Mesendoderm (in vitro differentiated cells): ENCODE data around the gene TBC1D17.

Experiments
- DNase-seq: peaks from one replicate; pipeline ENCODE4 v3.0.0; 2013
- H2AK5ac ChIP-seq: 2 replicates; pipeline ENCODE4 v1.6.1; 2013; ENCODE audit warnings: low read length, inconsistent platforms
- H2BK120ac ChIP-seq: 2 replicates; pipeline ENCODE4 v1.6.1; 2013; ENCODE audit warnings: low read depth, mild to moderate bottlenecking, low read length, moderate library complexity, mixed read lengths
- H2BK15ac ChIP-seq: replicated peaks from 2 replicates; pipeline ENCODE4 v1.6.1; 2013; ENCODE audit warnings: low read depth, mild to moderate bottlenecking, moderate library complexity
- H2BK5ac ChIP-seq: 2 replicates; pipeline ENCODE4 v1.6.1; 2013; ENCODE audit warnings: low read length, inconsistent platforms
- H3K18ac ChIP-seq: 2 replicates; pipeline ENCODE4 v1.6.1; 2013; ENCODE audit warnings: mild to moderate bottlenecking, low read length, mixed read lengths
- H3K23ac ChIP-seq: one replicate; pipeline ENCODE4 v1.6.1; 2013; ENCODE audit warnings: low read length
- H3K27ac ChIP-seq: 2 replicates; pipeline ENCODE4 v1.5.1; 2013; ENCODE audit warnings: low read depth, mild to moderate bottlenecking, inconsistent platforms, low read length, moderate library complexity
- H3K27me3 ChIP-seq: 2 replicates; pipeline ENCODE4 v1.6.1; 2013; ENCODE audit warnings: low read length, control low read depth, mild to moderate bottlenecking, inconsistent platforms; ENCODE audit not compliant: insufficient read depth, poor library complexity
- H3K36me3 ChIP-seq: 2 replicates; pipeline ENCODE4 v1.6.1; 2013; ENCODE audit warnings: low read length, inconsistent platforms; ENCODE audit not compliant: control insufficient read depth, insufficient read depth
- H3K4ac ChIP-seq: one replicate; pipeline ENCODE4 v1.6.1; 2013; ENCODE audit warnings: low read depth, mild to moderate bottlenecking, low read length, moderate library complexity
- H3K4me1 ChIP-seq: 2 replicates; pipeline ENCODE4 v1.6.1; 2013; ENCODE audit warnings: low read depth, low read length, inconsistent platforms; ENCODE audit not compliant: control insufficient read depth
- H3K4me2 ChIP-seq: 2 replicates; pipeline ENCODE4 v1.6.1; 2013; ENCODE audit warnings: low read length
- H3K4me3 ChIP-seq: 2 replicates; pipeline ENCODE4 v1.5.1; 2013; ENCODE audit warnings: mild to moderate bottlenecking, low read length
- H3K56ac ChIP-seq: one replicate; pipeline ENCODE4 v1.6.1; 2013; ENCODE audit warnings: low read length
- H3K79me1 ChIP-seq: 2 replicates; pipeline ENCODE4 v1.6.1; 2013; ENCODE audit warnings: low read length, inconsistent platforms
- H3K79me2 ChIP-seq: 2 replicates; pipeline ENCODE4 v1.6.1; 2013; ENCODE audit warnings: mild to moderate bottlenecking, low read length; ENCODE audit not compliant: control insufficient read depth, insufficient read depth
- H3K9ac ChIP-seq: 2 replicates; pipeline ENCODE4 v1.6.1; 2013; ENCODE audit warnings: low read length, inconsistent platforms
- H4K5ac ChIP-seq: one replicate; pipeline ENCODE4 v1.6.1; 2013; ENCODE audit warnings: low read length
- H4K8ac ChIP-seq: one replicate; pipeline ENCODE4 v1.6.1; 2013; ENCODE audit warnings: low read depth, mild to moderate bottlenecking, control low read depth, low read length, moderate library complexity
- WGBS: extraction: QIAGEN DNeasy Blood & Tissue Kit; methylation state at CpG from one replicate; pipeline ENCODE4 v1.1.7; 2013; ENCODE audit warnings: low lambda C conversion rate, missing lambda C conversion rate; ENCODE audit not compliant: insufficient coverage; ENCODE audit errors: extremely low coverage; 5-methylcytosine and 5-hydroxymethylcytosine counted together

The TBC1D17 gene

GRCh38 chr19:49879243-49879963 is 1.9 kb downstream of the TBC1D17 start:
- peaks cover 4% of the 10 kb centered on the region for H3K36me3 ChIP-seq

GRCh38 chr19:49880162-49880869 is 2.8 kb downstream of the TBC1D17 start:
- DNase-seq, result no peak
- H3K79me1 ChIP-seq, result peaks cover 12% of the 10 kb centered on the region
- H3K9ac ChIP-seq, result no peak overlapping the region
- H3K27me3 ChIP-seq, result no peaks in the 10 kb centered on the region
- H3K36me3 ChIP-seq, result peaks cover 4% of the 10 kb centered on the region
- H2AK5ac ChIP-seq, result no peak overlapping the region
- H3K4me1 ChIP-seq, result peaks cover 4% of the 10 kb centered on the region
- H4K5ac ChIP-seq, result no peak overlapping the region
- no CpG with 5 or more reads among the region's 10 CpGs for WGBS
- H3K4me3 ChIP-seq, result no peak overlapping the region
- H3K56ac ChIP-seq, result no peak overlapping the region
- peaks cover 8% of the 10 kb centered on the region for H3K79me2 ChIP-seq
- no peak overlapping the region for H3K27ac ChIP-seq
- no peak overlapping the region for H2BK120ac ChIP-seq
- H3K23ac ChIP-seq, result no peak overlapping the region
- H2BK5ac ChIP-seq, result no peak overlapping the region
- H3K18ac ChIP-seq, result no peak overlapping the region
- H4K8ac ChIP-seq, result no peak overlapping the region
- no peak overlapping the region for H3K4ac ChIP-seq
- no peak overlapping the region for H3K4me2 ChIP-seq
- H2BK15ac ChIP-seq, result no peak overlapping the region

More at GRCh38 chr19:49879243-49879963, 1.9 kb downstream of the TBC1D17 start:
- Histone ChIP-seq H3K79me2 (peaks cover 14% of the 10 kb centered on the region), H2AK5ac (no peak overlapping the region), H3K4me2 (no peak overlapping the region), H3K4me3 (no peak overlapping the region), H3K27ac (no peak overlapping the region), H3K27me3 (no peaks in the 10 kb centered on the region), H3K9ac (no peak overlapping the region), H2BK120ac (no peak overlapping the region), H3K56ac (no peak overlapping the region), H3K23ac (no peak overlapping the region), H3K4ac (no peak overlapping the region), H3K4me1 (peaks cover 4% of the 10 kb centered on the region), H4K5ac (no peak overlapping the region), H2BK15ac (no peak overlapping the region), H2BK5ac (no peak overlapping the region), H4K8ac (no peak overlapping the region), H3K79me1 (peaks cover 14% of the 10 kb centered on the region), H3K18ac (no peak overlapping the region)
- no CpG with 5 or more reads among the region's 12 CpGs for WGBS
- DNase-seq, result peak; percentile 57

GRCh38 chr19:49881186-49881585 is 3.7 kb downstream of the TBC1D17 start:
- Histone ChIP-seq H2BK120ac (no peak overlapping the region), H4K8ac (no peak overlapping the region), H3K4me2 (no peak overlapping the region), H2BK5ac (no peak overlapping the region), H3K27ac (no peak overlapping the region), H3K9ac (no peak overlapping the region), H4K5ac (no peak overlapping the region), H3K4me1 (peaks cover 4% of the 10 kb centered on the region), H3K56ac (no peak overlapping the region), H3K4me3 (no peak overlapping the region), H3K36me3 (peaks cover 4% of the 10 kb centered on the region), H3K27me3 (no peaks in the 10 kb centered on the region), H2BK15ac (no peak overlapping the region), H3K23ac (no peak overlapping the region), H2AK5ac (no peak overlapping the region), H3K4ac (no peak overlapping the region), H3K79me1 (peaks cover 10% of the 10 kb centered on the region), H3K79me2 (peaks cover 2% of the 10 kb centered on the region), H3K18ac (no peak overlapping the region)
- DNase-seq, result no peak
- WGBS, result no CpG with 5 or more reads among the region's 17 CpGs

GRCh38 chr19:49881672-49882394 is 4.3 kb downstream of the TBC1D17 start:
- no peak overlapping the region for H3K4me3 ChIP-seq
- H3K9ac ChIP-seq, result no peak overlapping the region
- H3K56ac ChIP-seq, result no peak overlapping the region
- peaks cover 4% of the 10 kb centered on the region for H3K36me3 ChIP-seq
- no peak overlapping the region for H2BK120ac ChIP-seq
- no peak overlapping the region for H2AK5ac ChIP-seq
- H3K18ac ChIP-seq, result no peak overlapping the region
- H3K4me1 ChIP-seq, result peaks cover 4% of the 10 kb centered on the region
- no peak overlapping the region for H3K23ac ChIP-seq
- H3K79me2 ChIP-seq, result peaks cover 2% of the 10 kb centered on the region
- peaks cover 10% of the 10 kb centered on the region for H3K79me1 ChIP-seq
- WGBS, result no CpG with 5 or more reads among the region's 31 CpGs
- no peak overlapping the region for H3K4me2 ChIP-seq
- no peaks in the 10 kb centered on the region for H3K27me3 ChIP-seq
- H3K27ac ChIP-seq, result no peak overlapping the region
- no peak overlapping the region for H4K5ac ChIP-seq
- no peak overlapping the region for H3K4ac ChIP-seq
- no peak overlapping the region for H2BK15ac ChIP-seq
- DNase-seq, result peak; percentile 66
- H4K8ac ChIP-seq, result no peak overlapping the region
- no peak overlapping the region for H2BK5ac ChIP-seq

- H4K8ac ChIP-seq, result no peak overlapping the region
- no peak overlapping the region for H2BK15ac ChIP-seq
- peaks cover 4% of the 10 kb centered on the region for H3K4me1 ChIP-seq
- H3K18ac ChIP-seq, result no peak overlapping the region
- peaks cover 2% of the 10 kb centered on the region for H3K79me2 ChIP-seq
- no peak overlapping the region for H3K4ac ChIP-seq
- no peak overlapping the region for H3K4me3 ChIP-seq
- peaks cover 10% of the 10 kb centered on the region for H3K79me1 ChIP-seq
- WGBS, result no CpG with 5 or more reads among the region's 14 CpGs
- no peak overlapping the region for H3K9ac ChIP-seq
- H2BK120ac ChIP-seq, result no peak overlapping the region
- H3K56ac ChIP-seq, result no peak overlapping the region
- H2BK5ac ChIP-seq, result no peak overlapping the region
- H3K36me3 ChIP-seq, result peaks cover 4% of the 10 kb centered on the region
- no peak for DNase-seq
- no peak overlapping the region for H2AK5ac ChIP-seq
- no peak overlapping the region for H3K4me2 ChIP-seq
- H3K27me3 ChIP-seq, result no peaks in the 10 kb centered on the region
- no peak overlapping the region for H3K23ac ChIP-seq
- H4K5ac ChIP-seq, result no peak overlapping the region
- no peak overlapping the region for H3K27ac ChIP-seq
Measured at GRCh38 chr19:49882643-49883042, 5.1 kb downstream of the TBC1D17 start.
